Liver (tissue), 3 donors: ENCODE data around the gene GCLC.

Source experiments
- GABPA ChIP-seq, 2 donors: IDR thresholded peaks in 1 of 2; conservative IDR thresholded peaks in 1 of 2; 2 replicates each; pipeline ENCODE4 v1.6.1; 2016; ENCODE audit warnings: antibody characterized with exemption in 2 of 2, mild to moderate bottlenecking in 1 of 2, moderate library complexity in 1 of 2
- MAX ChIP-seq: IDR thresholded peaks from 2 replicates; pipeline ENCODE4 v1.6.1; 2016; ENCODE audit warnings: antibody characterized with exemption
- RAD21 ChIP-seq, 2 donors: IDR thresholded peaks; 2 replicates each; pipeline ENCODE4 v1.6.1; 2016; ENCODE audit warnings: antibody characterized with exemption in 2 of 2, mild to moderate bottlenecking in 2 of 2
- TAF1 ChIP-seq: conservative IDR thresholded peaks from 2 replicates; pipeline ENCODE4 v1.6.1; 2016; ENCODE audit warnings: antibody characterized with exemption, mild to moderate bottlenecking
- TF ChIP-seq, protein P1 (sequence below): fragments of 150-350 bp; IDR thresholded peaks from 2 replicates; pipeline ENCODE4 v1.5.1; 2017; ENCODE audit warnings: improper control_type of control experiment, low read depth, low read length; ENCODE audit not compliant: missing input control
- donor health status: healthy.
- donor health status: healthy.

- TF ChIP-seq, protein P1, sequence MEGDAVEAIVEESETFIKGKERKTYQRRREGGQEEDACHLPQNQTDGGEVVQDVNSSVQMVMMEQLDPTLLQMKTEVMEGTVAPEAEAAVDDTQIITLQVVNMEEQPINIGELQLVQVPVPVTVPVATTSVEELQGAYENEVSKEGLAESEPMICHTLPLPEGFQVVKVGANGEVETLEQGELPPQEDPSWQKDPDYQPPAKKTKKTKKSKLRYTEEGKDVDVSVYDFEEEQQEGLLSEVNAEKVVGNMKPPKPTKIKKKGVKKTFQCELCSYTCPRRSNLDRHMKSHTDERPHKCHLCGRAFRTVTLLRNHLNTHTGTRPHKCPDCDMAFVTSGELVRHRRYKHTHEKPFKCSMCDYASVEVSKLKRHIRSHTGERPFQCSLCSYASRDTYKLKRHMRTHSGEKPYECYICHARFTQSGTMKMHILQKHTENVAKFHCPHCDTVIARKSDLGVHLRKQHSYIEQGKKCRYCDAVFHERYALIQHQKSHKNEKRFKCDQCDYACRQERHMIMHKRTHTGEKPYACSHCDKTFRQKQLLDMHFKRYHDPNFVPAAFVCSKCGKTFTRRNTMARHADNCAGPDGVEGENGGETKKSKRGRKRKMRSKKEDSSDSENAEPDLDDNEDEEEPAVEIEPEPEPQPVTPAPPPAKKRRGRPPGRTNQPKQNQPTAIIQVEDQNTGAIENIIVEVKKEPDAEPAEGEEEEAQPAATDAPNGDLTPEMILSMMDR = no peak
- TF ChIP-seq GABPA (IDR thresholded peaks at IDR 0.05 in 1 of 2, conservative IDR thresholded peaks at IDR 0.05 in 1 of 2) (no peak), MAX (no peak), RAD21 (IDR thresholded peaks at IDR 0.05) (no peak), TAF1 (no peak)
Measured at GRCh38 chr6:53499094-53499493, 45.8 kb downstream of the GCLC start.
